NCI-H446 (cell line): Measurements from ENCODE around the gene CALML3.
"Not testable (repeated sequence)": the region's sequence is repeated elsewhere in the genome, so short reads cannot be mapped to it uniquely, and the experiment has no call there.

Experiments used
- DNase-seq, 2 experiments: peaks; one replicate each; lab custom pipeline; 2025; lab: John Stamatoyannopoulos, UW

The CALML3 gene

DNA sequence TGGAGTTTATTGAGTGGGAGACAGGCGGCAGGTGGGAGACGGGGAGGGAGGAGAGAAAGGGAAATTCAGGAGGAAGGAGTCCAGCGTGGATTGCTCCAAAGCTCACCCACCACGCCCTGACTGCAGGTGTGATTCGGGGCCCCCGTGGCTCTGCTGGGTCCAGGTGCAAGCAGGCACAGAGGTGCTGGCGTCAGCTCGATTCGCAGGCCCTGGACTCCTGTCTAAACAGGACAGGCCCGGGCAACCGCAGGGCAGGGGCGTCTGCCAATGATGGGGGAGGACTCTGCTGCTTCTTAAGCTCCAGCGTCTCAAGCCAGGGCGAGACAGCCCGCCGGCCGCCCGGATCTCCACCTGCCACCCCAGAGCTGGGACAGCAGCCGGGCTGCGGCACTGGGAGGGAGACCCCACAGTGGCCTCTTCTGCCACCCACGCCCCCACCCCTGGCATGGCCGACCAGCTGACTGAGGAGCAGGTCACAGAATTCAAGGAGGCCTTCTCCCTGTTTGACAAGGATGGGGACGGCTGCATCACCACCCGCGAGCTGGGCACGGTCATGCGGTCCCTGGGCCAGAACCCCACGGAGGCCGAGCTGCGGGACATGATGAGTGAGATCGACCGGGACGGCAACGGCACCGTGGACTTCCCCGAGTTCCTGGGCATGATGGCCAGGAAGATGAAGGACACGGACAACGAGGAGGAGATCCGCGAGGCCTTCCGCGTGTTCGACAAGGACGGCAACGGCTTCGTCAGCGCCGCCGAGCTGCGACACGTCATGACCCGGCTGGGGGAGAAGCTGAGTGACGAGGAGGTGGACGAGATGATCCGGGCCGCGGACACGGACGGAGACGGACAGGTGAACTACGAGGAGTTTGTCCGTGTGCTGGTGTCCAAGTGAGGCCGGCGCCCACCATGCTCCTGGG is at the start of gene CALML3:
TSS of gene CALML3 (plus strand) at position 321 of the 920 bp plus-strand sequence. CDS start at position 446, 125 bp downstream.
- no peak for DNase-seq

GRCh38 chr10:5475088-5475487 is 49.7 kb upstream of the CALML3 start:
- not testable (repeated sequence) for DNase-seq

DNA sequence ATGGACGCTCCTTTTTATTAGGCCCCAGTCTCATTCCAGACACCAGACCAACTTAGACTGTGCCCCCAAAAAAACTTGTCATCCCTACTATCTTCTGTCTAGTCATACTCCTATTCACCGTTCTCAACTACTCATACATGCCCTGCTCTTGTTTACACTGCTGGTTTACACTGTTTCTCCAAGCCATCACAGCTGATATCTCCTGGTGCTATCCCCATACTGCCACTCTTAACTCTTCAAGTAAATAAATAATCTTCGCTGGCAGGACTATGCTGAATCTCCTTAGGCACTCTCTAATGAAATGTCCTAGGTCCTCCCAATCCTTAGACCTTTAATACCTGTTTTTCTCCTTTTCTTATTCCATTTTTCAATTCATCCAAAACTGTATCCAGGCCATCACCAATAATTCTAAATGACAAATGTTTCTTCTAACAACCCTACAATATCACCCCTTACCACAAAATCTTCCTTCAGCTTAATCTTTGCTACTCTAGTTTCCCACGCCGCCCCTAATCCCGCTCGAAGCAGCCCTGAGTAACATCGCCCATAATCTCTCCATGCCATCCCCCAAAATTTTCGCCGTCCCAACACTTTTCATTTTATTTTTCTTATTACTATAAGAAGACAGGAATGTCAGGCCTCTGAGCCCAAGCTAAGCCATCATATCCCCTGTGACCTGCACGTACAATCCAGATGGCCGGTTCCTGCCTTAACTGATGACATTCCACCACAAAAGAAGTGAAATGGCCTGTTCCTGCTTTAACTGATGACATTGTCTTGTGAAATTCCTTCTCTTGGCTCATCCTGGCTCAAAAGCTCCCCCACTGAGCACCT is 48.6 kb upstream of the CALML3 start:
- DNase-seq: not testable (repeated sequence)

DNA sequence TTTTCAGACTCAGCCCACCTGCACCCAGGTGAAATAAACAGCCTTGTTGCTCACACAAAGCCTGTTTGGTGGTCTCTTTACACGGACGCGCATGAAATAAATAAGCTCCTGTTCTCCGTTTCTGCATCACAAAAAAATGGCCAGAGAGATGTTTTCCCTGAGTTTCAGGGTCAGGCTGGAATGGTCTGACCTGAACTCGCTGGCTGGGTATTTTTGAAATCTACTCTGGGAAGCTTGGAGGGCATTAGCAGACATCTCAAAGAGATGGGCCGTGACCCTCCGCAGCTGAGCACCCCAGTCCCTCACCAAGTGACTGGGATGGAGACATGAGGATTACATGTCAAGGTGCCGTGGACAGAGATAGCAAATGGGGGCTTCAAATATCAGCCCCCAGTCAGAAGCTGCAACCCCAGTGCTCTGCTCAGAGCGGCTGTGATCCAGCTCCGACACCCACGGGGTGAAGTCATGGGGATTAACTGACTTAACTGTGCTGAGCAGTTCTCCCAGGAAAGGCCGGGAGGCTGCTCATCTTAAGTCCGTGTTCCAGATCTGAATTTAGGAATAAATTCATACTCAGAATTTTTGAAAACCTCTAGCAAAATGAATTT is 47.7 kb upstream of the CALML3 start:
- DNase-seq: no peak

- no peak for DNase-seq
These were observed 46.6 kb upstream of the CALML3 start for GRCh38 chr10:5477948-5478693.

GRCh38 chr10:5478694-5479305 is 46.0 kb upstream of the CALML3 start:
- DNase-seq: no peak

DNA sequence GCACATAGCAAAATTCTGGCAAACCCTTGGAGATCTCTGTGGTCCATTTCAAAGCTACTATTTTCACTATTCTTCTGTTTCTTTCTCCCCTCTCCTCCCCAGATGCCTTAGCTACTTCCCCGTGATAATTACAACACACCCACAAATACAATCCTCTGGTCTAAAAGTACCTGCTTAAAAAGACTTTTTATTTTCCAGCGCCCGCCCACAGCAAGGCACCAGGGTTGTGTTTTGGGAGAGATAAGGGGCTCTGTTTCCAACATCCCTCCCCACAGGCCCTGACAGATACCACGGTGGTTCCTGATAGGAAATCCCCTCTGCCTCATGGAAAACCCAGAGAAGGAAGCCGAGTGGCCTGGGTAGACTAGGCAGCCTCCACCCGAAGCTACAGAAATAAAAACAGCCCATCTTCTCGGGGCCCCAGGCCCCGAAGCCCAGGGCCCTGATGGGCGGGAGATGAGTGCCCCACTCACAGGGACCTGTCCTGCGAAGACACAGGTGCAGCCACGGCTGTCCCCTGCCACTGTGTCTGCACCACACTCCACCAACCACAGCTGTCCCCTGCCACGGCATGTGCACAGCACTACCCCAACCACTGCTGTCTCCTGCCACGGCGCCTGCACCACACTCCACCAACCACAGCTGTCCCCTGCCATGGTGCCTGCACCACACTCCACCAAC is 45.1 kb upstream of the CALML3 start:
- no peak for DNase-seq

DNA sequence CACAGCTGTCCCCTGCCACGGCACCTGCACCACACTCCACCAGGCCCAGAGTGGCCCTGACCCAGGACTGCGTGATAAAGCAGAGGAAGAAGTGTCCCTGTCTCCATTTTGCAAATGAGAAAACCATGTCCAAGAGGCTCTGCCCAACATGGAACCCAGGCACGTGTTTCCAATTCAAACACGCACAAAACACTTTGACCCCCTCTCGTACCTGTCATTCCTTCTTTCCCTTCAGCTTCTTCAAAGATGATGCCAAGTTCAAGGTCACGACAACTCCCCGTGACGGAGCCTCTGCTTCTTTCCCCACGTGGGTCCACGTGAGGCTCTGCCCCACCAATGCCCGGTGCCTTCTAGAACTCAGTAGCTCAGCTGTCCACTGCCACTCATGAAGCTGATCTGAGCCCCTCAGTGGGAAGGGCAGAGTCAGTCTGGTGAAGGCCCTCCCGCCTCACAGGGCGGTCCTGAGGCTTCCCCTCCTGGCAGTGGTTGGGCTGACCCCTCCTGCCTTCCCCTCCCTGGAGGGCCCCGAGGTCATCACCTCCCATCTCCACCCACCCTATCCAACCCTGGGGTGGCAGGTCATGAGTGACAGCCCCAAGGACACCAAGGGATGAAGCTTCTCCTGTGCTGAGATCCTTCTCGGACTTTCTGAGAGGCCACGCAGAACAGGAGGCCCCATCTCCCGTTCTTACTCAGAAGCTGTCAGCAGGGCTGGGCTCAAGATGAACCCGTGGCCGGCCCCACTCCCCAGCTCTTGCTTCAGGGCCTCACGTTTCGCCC is 44.4 kb upstream of the CALML3 start:
- DNase-seq: no peak

- no peak for DNase-seq
These were observed 43.6 kb upstream of the CALML3 start for GRCh38 chr10:5481121-5481520.

- DNase-seq: no peak
These were observed 42.7 kb upstream of the CALML3 start for GRCh38 chr10:5482016-5482415.

GRCh38 chr10:5484205-5484604 is 40.6 kb upstream of the CALML3 start:
- DNase-seq: no peak

GRCh38 chr10:5485290-5485689 is 39.5 kb upstream of the CALML3 start:
- DNase-seq: no peak

DNA sequence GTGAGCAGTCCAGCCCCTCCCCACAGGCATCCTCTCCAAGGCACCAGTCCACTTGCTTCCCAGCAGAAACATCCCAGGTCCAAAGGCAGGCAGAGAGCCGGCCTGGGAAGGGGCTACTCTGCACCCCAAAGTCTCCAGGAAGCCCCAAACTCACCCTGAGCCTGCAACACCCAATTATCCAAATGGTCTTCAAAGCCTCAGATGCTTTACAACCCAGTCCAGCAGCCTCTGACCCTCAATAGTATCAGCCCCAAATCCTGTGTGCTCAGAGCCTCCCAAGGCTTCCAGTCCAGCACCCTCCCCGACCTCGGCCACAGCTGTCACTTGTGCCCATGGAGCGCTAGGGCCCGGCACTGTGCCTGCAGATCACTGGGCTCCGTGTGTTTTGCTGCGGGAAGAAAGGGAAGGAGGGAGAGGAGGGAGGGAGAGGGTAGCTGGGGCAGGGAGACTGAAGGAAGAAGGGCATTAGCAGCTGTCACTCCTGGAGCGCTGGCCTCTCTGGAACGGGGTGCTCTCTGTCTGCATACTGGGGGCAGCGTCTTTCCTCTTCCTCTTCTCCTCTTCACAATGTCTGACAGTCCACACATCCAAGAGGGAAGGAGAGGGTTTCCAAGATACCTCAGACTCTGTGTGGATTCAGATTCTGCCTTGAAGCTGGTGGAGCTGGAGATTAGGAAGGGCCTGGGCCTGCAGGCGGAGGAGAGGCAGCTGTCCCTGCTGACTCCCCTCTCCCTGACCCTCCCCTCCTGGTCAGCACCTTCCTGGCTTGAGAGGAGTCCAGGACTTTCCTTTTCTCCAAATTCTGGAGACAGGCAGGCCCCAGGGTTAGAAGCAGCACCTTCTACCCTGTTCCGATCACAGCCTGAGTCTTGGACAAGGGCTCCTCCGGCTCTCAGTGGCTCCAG is 38.6 kb upstream of the CALML3 start:
- no peak for DNase-seq

GRCh38 chr10:5486853-5487235 is 37.9 kb upstream of the CALML3 start:
- DNase-seq: no peak

DNA sequence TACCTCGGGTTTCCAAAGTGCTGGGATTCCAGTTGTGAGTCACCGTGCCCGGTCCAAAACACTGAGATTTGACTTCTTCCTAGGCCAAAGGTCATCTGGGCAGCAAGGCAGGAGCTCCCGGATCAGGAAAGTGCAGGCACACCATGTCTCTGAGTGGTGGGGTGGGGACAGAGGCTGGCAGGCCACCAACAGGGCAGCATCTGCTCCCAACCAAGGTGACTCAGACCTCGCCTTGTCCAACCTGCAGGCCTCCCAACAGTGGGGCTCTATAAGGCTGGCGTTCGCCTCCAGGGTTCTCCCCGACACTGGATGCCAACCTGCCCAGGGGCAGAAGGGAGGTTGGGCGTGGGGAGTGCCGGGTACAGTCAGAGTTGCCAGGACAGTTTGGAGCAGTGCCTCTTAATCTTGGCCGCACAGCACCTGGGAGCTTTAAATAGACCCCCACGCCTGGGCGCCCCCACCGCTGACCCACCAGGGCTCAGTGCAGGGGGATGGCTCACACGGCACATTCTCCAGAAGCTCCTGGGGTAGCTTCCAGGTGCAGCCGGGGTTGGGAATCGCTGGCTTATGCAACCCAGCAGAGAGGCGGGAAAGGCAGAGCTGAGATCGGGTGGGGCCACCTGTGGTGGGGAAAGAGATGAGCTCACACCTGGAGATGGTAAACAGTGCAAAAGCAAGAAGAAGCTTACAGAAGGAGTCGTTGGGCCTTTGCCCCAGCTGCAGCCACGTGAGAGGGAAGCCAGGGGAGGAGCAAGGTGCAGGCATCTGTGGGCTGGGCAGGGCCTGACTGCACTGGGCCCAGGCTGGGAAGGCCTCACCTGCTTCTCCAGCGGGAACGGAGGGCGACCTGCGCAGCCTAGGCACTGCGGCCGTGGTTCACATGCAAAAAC is 36.2 kb upstream of the CALML3 start:
- DNase-seq: no peak

DNA sequence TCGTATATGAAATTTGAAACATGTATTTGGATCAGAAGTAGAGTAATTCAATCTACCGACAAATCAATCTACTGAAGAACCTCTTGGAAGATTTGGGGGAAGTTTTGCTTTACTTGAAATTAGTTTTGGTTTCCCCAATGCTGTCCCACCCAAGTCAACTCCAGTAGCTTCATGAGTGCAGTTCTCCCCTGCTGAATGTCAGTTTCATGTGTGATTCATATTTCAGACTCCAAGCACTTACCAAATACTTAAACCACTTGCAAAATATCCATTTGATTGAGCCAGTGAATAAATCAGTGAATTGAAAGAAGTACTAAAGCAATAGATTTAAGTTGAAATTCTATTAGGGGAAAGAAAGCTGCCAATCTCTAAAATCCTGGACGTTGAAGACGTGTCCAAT is 34.7 kb upstream of the CALML3 start:
- DNase-seq: no peak

- DNase-seq: no peak
These were observed 33.9 kb upstream of the CALML3 start for GRCh38 chr10:5490698-5491464.
